ENCODE measurements around the gene ARSK. TPM values are rescaled to one million over a fixed set of nuclear protein-coding genes. Genes with fewer than 3 reads are reported as not detected.

ARSK gene
- total and polyA plus RNA-seq, 2 of the 13 experiments (the other 11 are each of a cell fraction or from before 2014, with no cell fraction given) = 7.9 TPM

DNA sequence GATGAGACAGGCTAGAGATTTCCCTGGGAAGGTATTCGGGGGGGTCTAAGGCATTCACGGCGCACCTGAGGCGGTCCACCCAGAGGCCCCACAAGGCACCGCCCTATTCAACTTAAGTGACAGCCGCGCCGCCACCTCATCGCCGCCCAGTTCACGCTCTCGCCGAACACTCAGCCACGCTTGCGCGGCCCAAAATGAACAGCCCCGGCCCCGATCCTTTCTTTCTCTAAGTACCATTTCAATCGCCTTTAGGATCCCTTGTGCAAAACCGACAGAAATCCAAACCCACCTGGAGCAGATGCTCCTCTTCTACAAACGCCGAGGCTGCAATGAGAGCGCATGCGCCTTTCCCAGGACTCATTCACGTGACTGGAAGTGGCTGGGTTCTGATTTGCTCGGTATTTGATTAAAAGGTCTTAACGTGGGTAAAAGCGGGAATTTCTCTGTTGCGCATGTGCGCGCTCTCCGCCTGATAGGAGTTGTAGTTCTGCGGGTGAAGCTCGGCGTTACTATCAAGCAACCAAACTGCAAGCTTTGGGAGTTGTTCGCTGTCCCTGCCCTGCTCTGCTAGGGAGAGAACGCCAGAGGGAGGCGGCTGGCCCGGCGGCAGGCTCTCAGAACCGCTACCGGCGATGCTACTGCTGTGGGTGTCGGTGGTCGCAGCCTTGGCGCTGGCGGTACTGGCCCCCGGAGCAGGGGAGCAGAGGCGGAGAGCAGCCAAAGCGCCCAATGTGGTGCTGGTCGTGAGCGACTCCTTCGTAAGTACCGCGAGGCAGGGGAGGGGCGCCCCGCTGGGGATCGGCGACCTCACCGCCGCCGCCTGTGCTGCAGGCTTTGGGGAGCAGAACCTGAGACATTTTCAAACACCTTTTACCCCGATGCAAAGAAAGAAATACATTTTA lies at the start of gene ARSK, which contains the start of gene SKIC3 (continued):
- TF ChIP-seq FOXO4 (CRISPR knock-in tag; conservative IDR thresholded peaks at IDR 0.05) (no peak), MIER2 (CRISPR knock-in tag; IDR thresholded peaks at IDR 0.05) (no peak), FOSL2 (CRISPR knock-in tag; IDR thresholded peaks at IDR 0.05) (peak; percentile 44; the same call in 1 of the 2 replicates), NCOR1 (IDR thresholded peaks at IDR 0.05; ENCODE audit: borderline replicate concordance, low read length) (0 out of 2 replicates have a peak, but pooled peaks have one; percentile 26), ELF1 (CRISPR knock-in tag; IDR thresholded peaks at IDR 0.05) (peak; percentile 66; the same call in 1 of the 2 replicates), ATRX (CRISPR knock-in tag; IDR thresholded peaks at IDR 0.05; ENCODE audit: borderline replicate concordance) (no peak), ZBTB40 (IDR thresholded peaks at IDR 0.05) (no peak), ZBTB40 (CRISPR knock-in tag; IDR thresholded peaks at IDR 0.05) (peak; percentile 42; the same call in 1 of the 2 replicates), MTF2 (CRISPR knock-in tag; IDR thresholded peaks at IDR 0.05; ENCODE audit: borderline replicate concordance) (no peak), ZNF570 (CRISPR knock-in tag; IDR thresholded peaks at IDR 0.05; ENCODE audit: borderline replicate concordance) (no peak), TCF12 (IDR thresholded peaks at IDR 0.05) (no peak), TCF12 (CRISPR knock-in tag; IDR thresholded peaks at IDR 0.05) (no peak), ZNF557 (CRISPR knock-in tag; IDR thresholded peaks at IDR 0.05) (no peak), ZNF781 (CRISPR knock-in tag; IDR thresholded peaks at IDR 0.05; ENCODE audit: borderline replicate concordance, not compliant biosample characterization) (peak; percentile 22), ZNF543 (CRISPR knock-in tag; IDR thresholded peaks at IDR 0.05) (no peak)
- TF ChIP-seq, protein P1, sequence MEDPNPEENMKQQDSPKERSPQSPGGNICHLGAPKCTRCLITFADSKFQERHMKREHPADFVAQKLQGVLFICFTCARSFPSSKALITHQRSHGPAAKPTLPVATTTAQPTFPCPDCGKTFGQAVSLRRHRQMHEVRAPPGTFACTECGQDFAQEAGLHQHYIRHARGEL (CRISPR knock-in tag; IDR thresholded peaks at IDR 0.05) = no peak
- TF ChIP-seq, protein P2, sequence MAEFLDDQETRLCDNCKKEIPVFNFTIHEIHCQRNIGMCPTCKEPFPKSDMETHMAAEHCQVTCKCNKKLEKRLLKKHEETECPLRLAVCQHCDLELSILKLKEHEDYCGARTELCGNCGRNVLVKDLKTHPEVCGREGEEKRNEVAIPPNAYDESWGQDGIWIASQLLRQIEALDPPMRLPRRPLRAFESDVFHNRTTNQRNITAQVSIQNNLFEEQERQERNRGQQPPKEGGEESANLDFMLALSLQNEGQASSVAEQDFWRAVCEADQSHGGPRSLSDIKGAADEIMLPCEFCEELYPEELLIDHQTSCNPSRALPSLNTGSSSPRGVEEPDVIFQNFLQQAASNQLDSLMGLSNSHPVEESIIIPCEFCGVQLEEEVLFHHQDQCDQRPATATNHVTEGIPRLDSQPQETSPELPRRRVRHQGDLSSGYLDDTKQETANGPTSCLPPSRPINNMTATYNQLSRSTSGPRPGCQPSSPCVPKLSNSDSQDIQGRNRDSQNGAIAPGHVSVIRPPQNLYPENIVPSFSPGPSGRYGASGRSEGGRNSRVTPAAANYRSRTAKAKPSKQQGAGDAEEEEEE (CRISPR knock-in tag; IDR thresholded peaks at IDR 0.05; ENCODE audit: borderline replicate concordance) = no peak

Data from HepG2 (cell line).